Stimulated activated memory B cell treated with anti-CD40 and anti-IgM and Interleukin-4, amounts not matched to agents 10 μg/mL and 1 μg/mL and 100 μg/mL, for 72 hours (primary cell): ENCODE data around the gene KCNH2.

ENCODE experiments used
- ATAC-seq: fragments of 150-1000 bp; cut with Tn5 transposase; 2 replicates; pipeline ENCODE4 v1.10.0; 2021
- H3K27ac Mint-ChIP-seq: one replicate; pipeline ENCODE4 v1.8.0; 2022; ENCODE audit warnings: mild to moderate bottlenecking, mixed read lengths
- H3K27me3 Mint-ChIP-seq: one replicate; pipeline ENCODE4 v1.8.0; 2022; ENCODE audit warnings: mixed read lengths
- H3K36me3 Mint-ChIP-seq: one replicate; pipeline ENCODE4 v1.8.0; 2022; ENCODE audit warnings: mixed read lengths
- H3K4me1 Mint-ChIP-seq: one replicate; pipeline ENCODE4 v1.8.0; 2022; ENCODE audit warnings: mixed read lengths
- H3K4me3 Mint-ChIP-seq: one replicate; pipeline ENCODE4 v1.8.0; 2022; ENCODE audit warnings: mild to moderate bottlenecking, moderate library complexity, mixed read lengths
- H3K9me3 Mint-ChIP-seq: one replicate; pipeline ENCODE4 v1.8.0; 2022; ENCODE audit warnings: mixed read lengths

KCNH2 gene

DNA sequence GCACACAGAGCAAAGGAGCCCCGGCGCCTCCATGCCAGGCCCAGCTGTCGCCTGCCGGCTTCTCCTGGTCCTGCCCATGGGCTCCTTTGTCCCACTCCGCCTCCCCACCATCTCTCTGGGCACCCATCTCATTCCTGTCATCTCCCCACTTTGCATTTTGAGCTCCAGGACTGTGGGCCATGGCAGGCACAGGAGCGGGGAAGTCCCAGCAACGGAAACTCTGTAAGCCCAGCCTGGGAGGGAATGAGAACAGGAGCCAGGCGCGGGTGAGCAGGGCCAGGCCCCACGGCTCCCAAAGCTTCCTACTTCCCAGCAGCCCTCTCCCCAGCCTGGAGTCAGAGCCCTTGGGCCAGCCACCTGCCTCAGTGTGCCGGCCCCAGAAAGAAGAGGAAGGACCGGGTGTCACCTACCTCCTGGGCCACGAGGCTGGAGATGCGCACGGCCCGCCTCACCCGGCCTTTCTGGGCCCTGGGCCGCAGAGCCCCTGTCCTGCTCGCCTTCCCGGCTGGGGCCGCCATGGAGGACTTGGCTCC is 23.1 kb downstream of the KCNH2 start:
- peaks cover 12% of the 10 kb centered on the region for H3K36me3 Mint-ChIP-seq
- H3K27me3 Mint-ChIP-seq: peaks cover 40% of the 10 kb centered on the region
- peaks cover 6% of the 10 kb centered on the region for H3K4me1 Mint-ChIP-seq

DNA sequence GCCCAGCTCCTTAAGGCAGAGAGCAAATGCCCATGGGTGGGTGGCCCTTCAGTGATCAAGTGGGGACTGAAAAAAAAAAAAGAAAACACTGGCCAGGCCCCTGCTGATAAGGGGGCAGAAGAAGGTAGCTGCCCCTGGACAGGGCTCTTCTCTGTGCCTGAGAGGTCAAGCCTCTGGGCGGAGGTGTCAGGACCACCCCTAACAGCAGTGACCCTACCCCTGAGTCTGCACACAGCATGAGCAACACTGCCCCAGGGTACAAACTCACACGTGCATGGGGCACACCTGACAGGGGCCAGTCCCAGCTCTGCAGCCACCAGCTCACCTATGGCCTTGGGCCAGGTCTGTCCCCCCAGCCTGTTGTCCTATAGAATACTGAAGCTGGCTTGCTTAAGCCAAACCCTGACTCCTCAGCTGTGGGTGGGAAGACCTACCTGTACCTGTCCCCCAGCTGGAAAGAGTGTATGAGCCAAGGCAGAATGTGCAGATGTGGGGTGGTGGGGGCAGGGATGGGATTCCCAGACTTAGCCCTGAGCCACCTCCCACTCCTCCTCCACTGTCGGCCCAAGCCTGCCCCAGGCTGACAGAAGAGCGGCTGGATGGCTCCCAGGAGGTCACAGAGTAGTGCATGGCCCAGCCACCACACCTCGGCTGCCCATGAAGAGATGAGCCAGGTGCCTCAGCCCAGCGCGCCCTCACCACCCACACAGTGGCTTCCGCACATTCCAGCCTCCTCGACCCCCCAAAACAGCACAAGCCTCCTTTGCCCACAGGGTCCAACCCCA is 23.7 kb downstream of the KCNH2 start:
- Mint-ChIP-seq H3K36me3 (peaks cover 12% of the 10 kb centered on the region), H3K27me3 (peaks cover 33% of the 10 kb centered on the region), H3K4me3 (no peak overlapping the region), H3K4me1 (no peaks in the 10 kb centered on the region), H3K27ac (no peak overlapping the region), H3K9me3 (no peaks in the 10 kb centered on the region)
- ATAC-seq: no peak

More for the DNA sequence above, 23.1 kb downstream of the KCNH2 start:
- H3K9me3 Mint-ChIP-seq: no peaks in the 10 kb centered on the region
- ATAC-seq: no peak
- H3K4me3 Mint-ChIP-seq: no peak overlapping the region
- H3K27ac Mint-ChIP-seq: no peak overlapping the region

GRCh38 chr7:150953061-150953997 is 24.8 kb downstream of the KCNH2 start:
- H3K9me3 Mint-ChIP-seq: no peaks in the 10 kb centered on the region

GRCh38 chr7:150952331-150953050 is 25.6 kb downstream of the KCNH2 start:
- Mint-ChIP-seq H3K27ac (no peak overlapping the region), H3K9me3 (no peaks in the 10 kb centered on the region), H3K27me3 (peaks cover 33% of the 10 kb centered on the region)

More at GRCh38 chr7:150953061-150953997, 24.8 kb downstream of the KCNH2 start:
- Mint-ChIP-seq H3K36me3 (peaks cover 12% of the 10 kb centered on the region), H3K27ac (no peak overlapping the region), H3K27me3 (peaks cover 28% of the 10 kb centered on the region), H3K4me1 (no peaks in the 10 kb centered on the region), H3K4me3 (no peak overlapping the region)
- ATAC-seq: no peak

GRCh38 chr7:150951521-150951920 is 26.6 kb downstream of the KCNH2 start:
- ATAC-seq: no peak
- no peak overlapping the region for H3K27ac Mint-ChIP-seq
- peaks cover 3% of the 10 kb centered on the region for H3K4me1 Mint-ChIP-seq
- no peak overlapping the region for H3K4me3 Mint-ChIP-seq
- peaks cover 28% of the 10 kb centered on the region for H3K27me3 Mint-ChIP-seq
- peaks cover 6% of the 10 kb centered on the region for H3K36me3 Mint-ChIP-seq
- H3K9me3 Mint-ChIP-seq: no peaks in the 10 kb centered on the region

More at GRCh38 chr7:150952331-150953050, 25.6 kb downstream of the KCNH2 start:
- Mint-ChIP-seq H3K36me3 (peaks cover 11% of the 10 kb centered on the region), H3K4me3 (no peak overlapping the region), H3K4me1 (no peaks in the 10 kb centered on the region)
- no peak for ATAC-seq

GRCh38 chr7:150951181-150951520 is 27.0 kb downstream of the KCNH2 start:
- H3K4me1 Mint-ChIP-seq: peaks cover 6% of the 10 kb centered on the region
- no peak overlapping the region for H3K4me3 Mint-ChIP-seq
- H3K9me3 Mint-ChIP-seq: no peaks in the 10 kb centered on the region
- peaks cover 6% of the 10 kb centered on the region for H3K36me3 Mint-ChIP-seq
- ATAC-seq: no peak
- H3K27me3 Mint-ChIP-seq: peaks cover 28% of the 10 kb centered on the region
- no peak overlapping the region for H3K27ac Mint-ChIP-seq

DNA sequence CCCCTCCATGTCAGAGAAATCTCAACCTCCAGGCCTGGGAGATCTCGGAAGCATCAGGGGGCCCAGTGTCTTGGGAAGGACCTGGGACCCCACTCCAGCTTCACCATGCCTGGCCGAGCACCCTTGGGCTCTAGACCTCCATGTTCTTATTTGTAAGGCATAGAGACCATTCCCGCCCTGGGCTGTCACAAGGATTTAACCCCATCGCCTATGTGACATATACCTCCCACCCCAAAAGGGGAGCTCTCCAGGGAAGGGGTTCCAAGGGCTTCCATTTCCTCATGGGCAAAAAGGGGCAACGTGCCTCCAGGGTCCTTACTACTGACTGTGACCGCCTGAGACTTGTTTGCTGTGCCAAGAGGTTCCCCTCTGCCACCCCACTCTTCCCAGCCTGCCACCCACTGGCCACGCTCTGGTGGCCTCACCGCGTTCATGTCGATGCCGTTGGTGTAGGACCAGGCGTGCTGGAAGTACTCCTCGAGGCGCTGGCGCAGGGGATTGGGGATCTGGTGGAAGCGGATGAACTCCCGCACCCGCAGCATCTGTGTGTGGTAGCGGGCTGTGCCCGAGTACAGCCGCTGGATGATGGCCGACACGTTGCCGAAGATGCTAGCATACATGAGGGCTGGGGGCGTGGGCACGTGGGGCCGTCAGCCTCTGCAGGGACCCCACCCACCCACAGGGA is 27.5 kb downstream of the KCNH2 start:
- H3K4me3 Mint-ChIP-seq: no peak overlapping the region
- no peak for ATAC-seq
- no peak overlapping the region for H3K27ac Mint-ChIP-seq
- no peaks in the 10 kb centered on the region for H3K9me3 Mint-ChIP-seq
- peaks cover 6% of the 10 kb centered on the region for H3K4me1 Mint-ChIP-seq
- peaks cover 27% of the 10 kb centered on the region for H3K27me3 Mint-ChIP-seq
- H3K36me3 Mint-ChIP-seq: peaks cover 6% of the 10 kb centered on the region

DNA sequence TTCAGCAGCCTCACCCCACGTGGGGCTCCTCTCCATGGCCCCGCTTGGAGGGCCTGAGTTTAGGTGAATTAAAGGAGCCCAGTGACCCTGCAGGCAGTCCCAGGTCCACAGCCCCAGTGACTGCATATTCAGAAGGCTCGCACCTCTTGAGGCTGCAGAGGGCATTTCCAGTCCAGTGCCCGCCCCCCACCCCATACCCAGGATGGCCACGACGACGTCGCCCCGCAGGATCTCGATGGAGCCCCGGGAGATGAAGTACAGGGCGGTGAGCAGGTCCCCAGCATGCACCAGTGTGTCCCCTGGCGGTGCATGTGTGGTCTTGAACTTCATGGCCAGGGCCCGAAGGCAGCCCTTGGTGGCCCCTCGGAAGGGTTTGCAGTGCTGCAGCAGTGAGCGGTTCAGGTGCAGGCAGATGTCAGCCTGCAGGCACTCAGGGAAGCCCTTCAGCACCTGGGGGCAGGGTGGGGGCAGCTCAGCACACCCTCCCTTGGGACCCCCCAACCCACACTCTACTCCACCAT is 28.1 kb downstream of the KCNH2 start:
- peaks cover 12% of the 10 kb centered on the region for H3K4me1 Mint-ChIP-seq
- peaks cover 6% of the 10 kb centered on the region for H3K36me3 Mint-ChIP-seq
- no peak overlapping the region for H3K4me3 Mint-ChIP-seq
- no peaks in the 10 kb centered on the region for H3K9me3 Mint-ChIP-seq
- peaks cover 32% of the 10 kb centered on the region for H3K27me3 Mint-ChIP-seq
- ATAC-seq: no peak
- H3K27ac Mint-ChIP-seq: no peak overlapping the region

DNA sequence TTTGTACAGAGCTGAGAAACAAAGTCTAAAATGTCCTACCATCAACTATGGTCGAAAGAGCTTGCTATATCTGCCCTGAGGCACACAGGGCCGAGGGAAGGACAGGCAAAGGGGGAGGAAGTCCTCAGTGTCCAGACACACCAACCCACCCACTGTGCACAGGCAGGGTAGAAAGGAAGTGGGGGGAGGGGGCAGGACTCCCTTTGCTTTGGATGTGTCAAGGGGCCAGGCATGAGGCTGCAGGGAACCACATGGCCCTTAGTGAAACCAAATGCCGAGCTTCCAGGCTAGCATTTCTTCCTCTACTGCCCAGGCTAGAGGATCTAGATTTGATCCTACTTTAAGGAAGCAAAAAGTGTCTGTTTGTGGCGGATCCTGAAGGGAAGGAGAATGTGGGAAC is 28.6 kb downstream of the KCNH2 start:
- Mint-ChIP-seq H3K9me3 (no peaks in the 10 kb centered on the region), H3K27ac (no peak overlapping the region), H3K4me3 (no peak overlapping the region), H3K27me3 (peaks cover 34% of the 10 kb centered on the region), H3K4me1 (peaks cover 16% of the 10 kb centered on the region), H3K36me3 (peaks cover 6% of the 10 kb centered on the region)
- no peak for ATAC-seq

GRCh38 chr7:150948791-150949251 is 29.3 kb downstream of the KCNH2 start:
- peaks cover 6% of the 10 kb centered on the region for H3K36me3 Mint-ChIP-seq
- ATAC-seq: no peak
- peaks cover 34% of the 10 kb centered on the region for H3K27me3 Mint-ChIP-seq
- no peak overlapping the region for H3K27ac Mint-ChIP-seq
- H3K4me1 Mint-ChIP-seq: peaks cover 18% of the 10 kb centered on the region
- H3K9me3 Mint-ChIP-seq: no peaks in the 10 kb centered on the region
- H3K4me3 Mint-ChIP-seq: no peak overlapping the region

DNA sequence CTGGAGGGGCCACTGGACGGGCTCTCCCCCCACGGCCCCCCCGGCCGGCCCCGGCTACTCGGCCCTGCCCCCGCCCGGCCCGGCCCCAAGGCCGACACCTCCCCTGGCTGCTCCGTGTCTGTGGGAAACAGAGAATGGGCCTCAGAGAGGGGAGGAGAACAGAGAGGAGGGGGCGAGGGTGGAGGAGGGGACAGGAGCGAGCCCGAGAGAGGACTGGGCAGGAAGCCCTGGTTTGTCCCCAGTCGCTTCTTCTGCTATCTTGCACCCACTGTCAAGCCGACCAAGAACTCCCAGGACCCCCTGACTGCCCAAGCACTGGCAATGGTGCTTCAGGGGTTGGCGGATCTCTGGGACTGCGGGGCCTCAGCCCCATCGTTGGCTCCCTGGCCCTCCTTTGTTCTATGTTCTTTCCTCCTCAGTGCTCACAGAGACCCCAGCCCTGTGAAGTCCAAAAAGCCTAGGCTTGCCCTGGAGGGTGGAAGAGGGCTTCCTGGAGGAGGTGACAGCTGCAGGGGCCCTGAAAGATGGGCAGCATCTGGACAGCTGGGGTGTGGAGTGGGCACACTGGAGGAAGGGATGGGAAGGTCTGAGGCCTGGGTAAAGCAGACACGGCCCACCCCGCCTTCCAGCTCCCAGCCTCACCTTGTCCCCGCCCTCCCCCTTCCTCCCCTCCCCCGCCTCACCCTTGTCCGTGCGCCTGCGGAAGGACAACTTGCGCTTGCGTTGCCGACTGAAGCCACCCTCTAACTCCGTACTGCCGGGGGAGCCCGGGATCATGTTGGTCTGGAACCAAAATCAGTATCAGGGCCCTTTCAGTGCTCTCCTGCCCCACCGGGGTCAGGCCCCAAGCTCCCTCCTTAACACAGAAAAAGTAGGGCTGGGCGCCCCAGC is 30.1 kb downstream of the KCNH2 start:
- Mint-ChIP-seq H3K4me3 (no peak overlapping the region), H3K9me3 (no peaks in the 10 kb centered on the region), H3K36me3 (peaks cover 6% of the 10 kb centered on the region), H3K27ac (no peak overlapping the region), H3K4me1 (peaks cover 18% of the 10 kb centered on the region), H3K27me3 (peaks cover 34% of the 10 kb centered on the region)
- ATAC-seq: no peak

GRCh38 chr7:150947241-150947745 is 30.8 kb downstream of the KCNH2 start:
- H3K27me3 Mint-ChIP-seq: peaks cover 34% of the 10 kb centered on the region
- H3K9me3 Mint-ChIP-seq: no peaks in the 10 kb centered on the region
- ATAC-seq: no peak
- H3K4me1 Mint-ChIP-seq: peaks cover 21% of the 10 kb centered on the region
- no peak overlapping the region for H3K27ac Mint-ChIP-seq
- H3K36me3 Mint-ChIP-seq: peaks cover 6% of the 10 kb centered on the region
- H3K4me3 Mint-ChIP-seq: no peak overlapping the region
